Omental fat pad (tissue), 4 donors: ENCODE measurements around the gene MTCL1. TPM values are rescaled to one million over a fixed set of nuclear protein-coding genes. Genes with fewer than 3 reads are reported as not detected.

Experiments used
- ATAC-seq: fragments of 150-250 bp; one replicate; pipeline ENCODE4 v1.9.1; 2016; ENCODE audit warnings: mild to moderate bottlenecking, moderate library complexity; ENCODE audit not compliant: low FRiP score
- DNase-seq: peaks from one replicate; pipeline ENCODE4 v3.0.0-alpha.2; 2019; ENCODE audit warnings: low spot score
- total RNA-seq, 4 donors: library from RNA; depleted of rRNA; stranded (reverse); fragments of >200 nt; gene quantifications; one replicate each; pipeline ENCODE4 v1.1.0, GENCODE V29; 2016
- TF ChIP-seq, protein P1 (sequence below), 3 donors: fragments of 450-650 bp; IDR thresholded peaks; one replicate each; pipeline ENCODE4 v1.5.1; 2016 to 2017; ENCODE audit warnings: antibody characterized with exemption in 3 of 3, mild to moderate bottlenecking in 3 of 3, moderate library complexity in 2 of 3

The MTCL1 gene
- total RNA-seq, 4 donors from 2014 or later, result 1.6 to 3.5 (median 2.0) TPM

DNA sequence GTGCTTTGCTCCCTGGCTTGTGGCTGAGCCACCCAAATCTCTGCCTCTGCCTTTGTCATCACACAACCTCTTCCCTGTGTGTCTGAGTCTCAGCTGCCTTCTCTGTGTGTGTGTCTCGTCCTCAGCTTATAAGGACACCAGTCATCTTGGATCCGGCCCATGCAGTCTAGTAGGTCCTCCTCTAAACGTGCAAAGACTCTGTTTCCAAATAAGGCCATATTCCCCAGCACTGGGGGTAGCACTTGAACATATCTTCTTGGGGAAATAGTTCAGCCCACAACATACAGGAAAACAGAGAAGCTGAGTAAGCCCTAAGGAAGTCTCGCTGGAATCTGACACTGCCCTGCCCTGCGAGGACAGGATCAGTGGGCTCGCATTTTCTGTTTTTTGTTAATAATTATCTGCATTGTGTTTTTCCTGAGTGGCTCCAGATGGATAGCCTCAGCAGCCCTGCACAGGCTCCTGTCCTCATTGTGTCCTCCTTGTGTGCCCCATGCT is 42.1 kb downstream of the MTCL1 start:
- ATAC-seq, result no peak
- no peak for DNase-seq

DNA sequence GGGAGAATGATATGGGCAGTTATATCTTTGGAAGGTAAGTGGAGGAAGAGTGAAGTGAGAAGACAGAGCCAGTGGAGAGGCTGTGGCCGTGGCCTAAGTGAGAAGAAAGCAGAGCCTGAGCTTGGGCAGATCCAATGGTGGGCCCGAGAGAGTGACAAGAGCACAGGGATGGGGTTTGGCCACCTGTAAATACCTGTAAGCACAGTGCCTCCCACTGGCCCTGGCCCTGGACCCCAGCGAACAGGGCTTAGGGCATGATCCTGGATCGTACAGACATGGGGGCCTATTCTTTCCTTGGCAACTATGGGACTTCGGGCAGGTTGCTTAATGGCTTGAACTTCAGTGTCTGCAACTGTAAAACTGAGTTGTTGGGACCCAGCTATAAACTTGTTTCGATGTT is 44.1 kb downstream of the MTCL1 start:
- ATAC-seq (no peak), DNase-seq (no peak)
- TF ChIP-seq, protein P1, sequence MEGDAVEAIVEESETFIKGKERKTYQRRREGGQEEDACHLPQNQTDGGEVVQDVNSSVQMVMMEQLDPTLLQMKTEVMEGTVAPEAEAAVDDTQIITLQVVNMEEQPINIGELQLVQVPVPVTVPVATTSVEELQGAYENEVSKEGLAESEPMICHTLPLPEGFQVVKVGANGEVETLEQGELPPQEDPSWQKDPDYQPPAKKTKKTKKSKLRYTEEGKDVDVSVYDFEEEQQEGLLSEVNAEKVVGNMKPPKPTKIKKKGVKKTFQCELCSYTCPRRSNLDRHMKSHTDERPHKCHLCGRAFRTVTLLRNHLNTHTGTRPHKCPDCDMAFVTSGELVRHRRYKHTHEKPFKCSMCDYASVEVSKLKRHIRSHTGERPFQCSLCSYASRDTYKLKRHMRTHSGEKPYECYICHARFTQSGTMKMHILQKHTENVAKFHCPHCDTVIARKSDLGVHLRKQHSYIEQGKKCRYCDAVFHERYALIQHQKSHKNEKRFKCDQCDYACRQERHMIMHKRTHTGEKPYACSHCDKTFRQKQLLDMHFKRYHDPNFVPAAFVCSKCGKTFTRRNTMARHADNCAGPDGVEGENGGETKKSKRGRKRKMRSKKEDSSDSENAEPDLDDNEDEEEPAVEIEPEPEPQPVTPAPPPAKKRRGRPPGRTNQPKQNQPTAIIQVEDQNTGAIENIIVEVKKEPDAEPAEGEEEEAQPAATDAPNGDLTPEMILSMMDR (IDR thresholded peaks at IDR 0.05), result no peak

More for the DNA sequence above, 42.1 kb downstream of the MTCL1 start:
- TF ChIP-seq, protein P1 (IDR thresholded peaks at IDR 0.05), result no peak

DNA sequence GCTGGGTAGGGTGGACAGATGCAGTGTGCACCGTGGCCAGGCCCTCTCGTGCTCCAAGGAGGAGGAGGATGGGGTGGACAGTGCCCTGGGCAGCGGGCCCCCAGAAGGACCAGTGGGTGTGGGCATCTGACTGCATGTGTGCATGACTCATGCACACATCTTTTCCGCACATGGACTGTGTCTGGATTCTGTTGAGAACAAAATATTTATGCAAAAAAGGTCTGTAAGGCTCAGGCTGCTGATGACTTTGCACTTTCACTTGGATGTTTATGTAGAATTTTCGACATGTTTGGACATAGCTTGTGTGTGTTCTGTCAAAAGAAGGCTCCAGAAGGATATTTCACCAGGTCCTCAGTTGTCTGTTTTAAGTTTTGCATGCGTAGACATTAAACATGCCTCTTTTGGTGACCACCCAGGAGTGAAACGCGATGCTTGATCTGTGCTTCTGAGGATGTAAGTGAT is 45.6 kb downstream of the MTCL1 start:
- DNase-seq (no peak), ATAC-seq (peak; percentile 49)
- TF ChIP-seq, protein P1 (IDR thresholded peaks at IDR 0.05), result no peak

DNA sequence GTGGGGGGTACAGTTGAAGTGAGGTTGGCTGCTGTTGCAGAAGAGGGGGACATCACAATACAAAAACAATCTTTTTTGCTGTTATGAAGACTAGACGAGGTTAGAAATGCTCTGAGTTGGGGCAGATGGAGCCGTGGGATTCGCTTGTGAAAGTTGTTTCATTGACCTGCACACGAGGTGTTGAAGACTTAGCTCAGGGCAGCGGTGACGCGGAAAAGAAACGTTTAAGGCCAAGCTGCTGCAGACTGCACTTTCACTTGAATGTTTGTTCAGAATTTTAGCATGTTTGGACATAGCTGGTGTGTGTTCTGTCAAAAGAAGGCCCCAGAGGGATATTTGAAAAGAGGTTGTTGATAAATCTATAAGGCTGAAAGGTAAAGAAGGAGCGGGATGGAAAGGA is 46.3 kb downstream of the MTCL1 start:
- ATAC-seq (no peak), DNase-seq (no peak)
- TF ChIP-seq, protein P1 (IDR thresholded peaks at IDR 0.05), result no peak

DNA sequence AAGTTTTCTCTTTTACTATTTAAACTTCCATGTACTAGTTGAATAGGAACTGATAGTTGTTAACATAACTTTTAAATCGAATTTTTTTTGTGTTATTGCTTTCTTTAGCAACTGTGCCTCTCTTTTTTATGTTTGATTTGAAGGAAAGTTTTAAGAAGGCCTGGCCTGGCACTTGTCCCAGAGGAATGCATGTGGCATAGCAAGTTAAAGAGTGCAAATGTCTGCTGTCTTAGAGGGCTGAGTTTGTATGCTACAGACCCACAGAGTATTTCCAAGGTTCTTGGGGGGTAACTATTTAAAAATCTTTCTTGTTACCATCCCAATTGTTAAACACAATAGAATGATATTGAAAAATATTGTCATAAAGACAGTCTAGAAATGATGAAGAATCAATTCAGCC is 47.0 kb downstream of the MTCL1 start:
- DNase-seq, result no peak
- no peak for ATAC-seq
- TF ChIP-seq, protein P1 (IDR thresholded peaks at IDR 0.05), result no peak

DNA sequence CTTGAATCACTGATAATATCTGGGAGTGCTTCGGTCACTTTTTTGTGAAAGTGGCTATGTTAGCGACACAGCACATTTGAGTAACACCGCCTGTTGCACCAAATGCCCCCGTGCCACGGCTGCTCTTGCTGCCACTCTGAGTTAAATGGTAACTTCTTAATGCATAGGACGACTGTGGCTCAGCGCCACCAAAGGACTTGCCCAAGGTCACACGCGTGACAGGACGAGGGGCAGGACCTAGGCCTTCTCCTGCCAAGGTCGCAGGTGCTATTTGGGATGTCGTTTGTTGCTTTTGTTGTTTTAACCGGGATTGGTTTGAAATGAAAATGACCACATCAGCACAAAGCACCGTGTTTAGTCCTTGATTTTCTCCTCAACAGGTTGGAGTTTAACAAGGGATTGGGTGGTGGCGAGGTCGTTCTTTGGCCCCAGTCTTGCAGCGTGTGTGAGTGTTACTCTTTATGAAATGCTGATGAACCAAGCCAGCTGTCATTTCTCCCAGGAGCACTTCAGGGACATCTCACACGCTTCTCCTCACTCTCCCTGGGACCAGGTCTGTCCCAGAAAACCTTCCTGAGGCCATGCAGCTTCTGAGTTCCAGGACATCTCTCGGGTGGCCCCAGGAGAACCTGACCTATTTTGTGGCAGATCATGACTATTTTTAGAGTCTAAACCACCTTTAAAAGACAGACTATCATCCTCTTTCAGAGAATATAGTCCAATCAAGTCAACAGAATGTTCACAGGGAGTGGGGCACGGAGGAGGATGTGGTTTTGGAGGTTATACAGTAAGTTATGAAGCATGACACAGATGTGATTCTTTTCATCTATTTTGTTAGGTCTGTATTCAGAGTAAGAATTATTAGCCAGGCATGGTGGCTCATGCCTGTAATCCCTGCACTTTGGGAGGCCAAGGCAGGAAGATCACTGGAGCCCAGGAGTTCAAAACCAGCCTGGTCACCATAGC is 49.9 kb downstream of the MTCL1 start:
- ATAC-seq (no peak), DNase-seq (no peak)
- TF ChIP-seq, protein P1 (IDR thresholded peaks at IDR 0.05), result no peak
